Measurements from ENCODE around the gene TTLL8. TPM values are rescaled to one million over a fixed set of nuclear protein-coding genes. Genes with fewer than 3 reads are reported as not detected.

TTLL8 gene
- total RNA-seq, 2 experiments from 2014 or later: 0.06 to 0.72 TPM

DNA sequence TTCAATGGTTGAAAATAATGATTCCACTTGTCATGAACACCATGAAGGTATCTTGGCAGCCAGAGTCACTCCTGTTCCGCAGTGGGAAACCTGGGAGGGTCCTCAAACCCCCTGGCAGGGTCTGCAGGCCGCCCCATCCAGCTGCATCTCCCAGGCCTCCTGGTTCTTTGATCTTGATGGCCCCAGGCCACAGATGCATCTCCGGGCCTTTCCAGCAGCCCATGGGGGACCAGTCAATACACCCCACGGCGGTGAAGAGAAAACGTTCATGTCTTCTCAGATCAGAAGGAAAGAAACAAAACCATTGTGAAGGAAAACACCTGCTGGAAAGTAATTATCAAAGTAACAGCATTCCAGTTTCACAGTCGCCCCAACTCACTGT is 1.8 kb upstream of the TTLL8 start:
- H3K4me2 ChIP-seq (ENCODE audit: low read length): no peak overlapping the region
- CTCF ChIA-PET (ENCODE audit: unreplicated experiment): no interaction called here
- H3K27ac ChIP-seq (ENCODE audit: low read depth, low read length, poor library complexity, severe bottlenecking): no peak overlapping the region
- intact Hi-C loops (cut with micrococcal nuclease; ENCODE audit: unreplicated experiment): no loop called here
- DNase-seq (ENCODE audit: low spot score): no peak
- H3K4me1 ChIP-seq (ENCODE audit: insufficient read depth, low read length, poor library complexity, severe bottlenecking): peaks cover 58% of the 10 kb centered on the region
- no peak overlapping the region for H3K4me3 ChIP-seq (ENCODE audit: low read depth, low read length, poor library complexity, severe bottlenecking)
- H3K9me3 ChIP-seq (ENCODE audit: low read length): no peaks in the 10 kb centered on the region
- H2AFZ ChIP-seq (ENCODE audit: low read length): no peak overlapping the region
- POLR2A ChIA-PET: interaction anchor here (0.7 kb wide), 1 partner anchor 55 kb away, joined by 3 read pairs; no protein-coding TSS in a partner anchor
- no TSS peak for BruUV-seq (replicated peaks)
- no peaks in the 10 kb centered on the region for H3K36me3 ChIP-seq (ENCODE audit: insufficient read depth, low read length)
- no peaks in the 10 kb centered on the region for H3K9me2 ChIP-seq (ENCODE audit: insufficient read depth, low read length)
- no peaks in the 10 kb centered on the region for H3K79me2 ChIP-seq (ENCODE audit: insufficient read depth, low read depth, low read length)
- TF ChIP-seq CTCF (conservative IDR thresholded peaks at IDR 0.05; ENCODE audit: low read length) (no peak), EZH2phosphoT487 (IDR thresholded peaks at IDR 0.05; ENCODE audit: borderline replicate concordance, low read depth, low read length) (no peak)
- H4K20me1 ChIP-seq (ENCODE audit: insufficient read depth, low read length): no peaks in the 10 kb centered on the region

- H3K9me2 ChIP-seq (ENCODE audit: insufficient read depth, low read length): no peaks in the 10 kb centered on the region
- ChIA-PET POLR2A (interaction anchor here (0.7 kb wide), 1 partner anchor 55 kb away, joined by 3 read pairs; no protein-coding TSS in a partner anchor), CTCF (ENCODE audit: unreplicated experiment) (interaction anchor here (0.6 kb wide), 1 partner anchor 49 kb away, joined by 13 read pairs; no protein-coding TSS in a partner anchor)
- TF ChIP-seq EZH2phosphoT487 (IDR thresholded peaks at IDR 0.05; ENCODE audit: borderline replicate concordance, low read depth, low read length) (no peak), CTCF (conservative IDR thresholded peaks at IDR 0.05; ENCODE audit: low read length) (peak; percentile 33; the same call in 1 of the 2 replicates)
- BruUV-seq (replicated peaks): no TSS peak
- H4K20me1 ChIP-seq (ENCODE audit: insufficient read depth, low read length): no peaks in the 10 kb centered on the region
- H3K9me3 ChIP-seq (ENCODE audit: low read length): no peaks in the 10 kb centered on the region
- H3K4me1 ChIP-seq (ENCODE audit: insufficient read depth, low read length, poor library complexity, severe bottlenecking): peaks cover 64% of the 10 kb centered on the region
- no peaks in the 10 kb centered on the region for H3K36me3 ChIP-seq (ENCODE audit: insufficient read depth, low read length)
- no peak overlapping the region for H3K4me3 ChIP-seq (ENCODE audit: low read depth, low read length, poor library complexity, severe bottlenecking)
- DNase-seq (ENCODE audit: low spot score): peak; percentile 28
- H3K4me2 ChIP-seq (ENCODE audit: low read length): peak overlapping the region; percentile 18; the same call in 1 of the 2 replicates
- intact Hi-C loops (cut with micrococcal nuclease; ENCODE audit: unreplicated experiment): no loop called here
- no peak overlapping the region for H3K27ac ChIP-seq (ENCODE audit: low read depth, low read length, poor library complexity, severe bottlenecking)
- H2AFZ ChIP-seq (ENCODE audit: low read length): no peak overlapping the region
- H3K79me2 ChIP-seq (ENCODE audit: insufficient read depth, low read depth, low read length): no peaks in the 10 kb centered on the region
These were observed 1.1 kb upstream of the TTLL8 start for GRCh38 chr22:50058906-50059880.
